HEK293 (cell line): Measurements from ENCODE around the gene SRSF11.

ENCODE experiments used
- CTCF ChIA-PET: fragments of 350-600 bp; formaldehyde crosslinking; extraction: SDS; loops from one replicate; lab custom pipeline; 2021; ENCODE audit warnings: antibody characterized with exemption; lab: Yijun Ruan, JAX
- POLR2A ChIA-PET: fragments of 300-600 bp; formaldehyde crosslinking; extraction: SDS; loops from one replicate; lab custom pipeline; 2020; ENCODE audit warnings: antibody characterized with exemption, inconsistent platforms; lab: Yijun Ruan, JAX
- H3K27ac ChIP-seq: fragments of 200-500 bp; sonication (Bioruptor generic); 2 replicates; pipeline ENCODE4 v1.5.1; 2014; ENCODE audit warnings: low read depth, low read length, control low read depth, inconsistent platforms; ENCODE audit errors: extremely low read depth
- H3K36me3 ChIP-seq, 2 experiments: fragments of 200-500 bp in 1 of 2; sonication (Bioruptor generic) in 1 of 2; 1 replicate in 1 of 2; 2 replicates in 1 of 2; pipeline ENCODE4 v1.5.1; 2014 to 2017; ENCODE audit warnings: inconsistent platforms in 2 of 2, low read length in 2 of 2; ENCODE audit not compliant: control insufficient read depth in 2 of 2, insufficient read depth in 1 of 2
- H3K4me1 ChIP-seq: fragments of 200-500 bp; sonication (Bioruptor generic); 2 replicates; pipeline ENCODE4 v1.5.1; 2014; ENCODE audit warnings: mild to moderate bottlenecking, low read length, inconsistent platforms; ENCODE audit not compliant: control insufficient read depth, insufficient read depth
- H3K4me3 ChIP-seq: 2 replicates; pipeline ENCODE4 v1.5.1; 2011; ENCODE audit warnings: low read depth, mild to moderate bottlenecking, control low read depth, low read length, moderate library complexity
- H3K9me3 ChIP-seq: fragments of 200-500 bp; sonication (Bioruptor generic); 2 replicates; pipeline ENCODE4 v1.5.1; 2014; ENCODE audit warnings: low read depth, low read length, inconsistent platforms; ENCODE audit not compliant: control insufficient read depth, insufficient read depth
- PRDM4 ChIP-seq: fragments of 450-650 bp; formaldehyde crosslinking; IDR thresholded peaks from 2 replicates; pipeline ENCODE4 v1.5.1; 2017; ENCODE audit warnings: missing biosample characterization, missing genetic modification characterization
- PRDM6 ChIP-seq: fragments of 450-650 bp; formaldehyde crosslinking; IDR thresholded peaks from 2 replicates; pipeline ENCODE4 v1.5.1; 2017; ENCODE audit warnings: missing biosample characterization, missing genetic modification characterization
- REPIN1 ChIP-seq: fragments of 450-650 bp; formaldehyde crosslinking; IDR thresholded peaks from 2 replicates; pipeline ENCODE4 v1.5.1; 2017; ENCODE audit warnings: missing biosample characterization, missing genetic modification characterization, low read depth
- SCRT1 ChIP-seq: fragments of 450-650 bp; formaldehyde crosslinking; IDR thresholded peaks from 2 replicates; pipeline ENCODE4 v1.5.1; 2016; ENCODE audit warnings: missing biosample characterization, missing genetic modification characterization, borderline replicate concordance
- ZBTB8A ChIP-seq: fragments of 450-650 bp; formaldehyde crosslinking; IDR thresholded peaks from 2 replicates; pipeline ENCODE4 v1.5.1; 2016; ENCODE audit warnings: missing biosample characterization, missing genetic modification characterization
- ZNF10 ChIP-seq: fragments of 450-650 bp; formaldehyde crosslinking; IDR thresholded peaks from 2 replicates; pipeline ENCODE4 v1.5.1; 2017; ENCODE audit warnings: missing biosample characterization, missing genetic modification characterization
- ZNF23 ChIP-seq: fragments of 450-650 bp; formaldehyde crosslinking; IDR thresholded peaks from 2 replicates; pipeline ENCODE4 v1.5.1; 2016; ENCODE audit warnings: missing biosample characterization, missing genetic modification characterization, borderline replicate concordance
- ZNF248 ChIP-seq: fragments of 450-650 bp; formaldehyde crosslinking; IDR thresholded peaks from 2 replicates; pipeline ENCODE4 v1.5.1; 2017; ENCODE audit warnings: missing biosample characterization, missing genetic modification characterization
- ZNF324 ChIP-seq: fragments of 450-650 bp; formaldehyde crosslinking; IDR thresholded peaks from 2 replicates; pipeline ENCODE4 v1.5.1; 2016; ENCODE audit warnings: missing biosample characterization, missing genetic modification characterization
- ZNF350 ChIP-seq: fragments of 450-650 bp; formaldehyde crosslinking; IDR thresholded peaks from 2 replicates; pipeline ENCODE4 v1.5.0; 2017; ENCODE audit warnings: missing biosample characterization, mild to moderate bottlenecking, missing genetic modification characterization
- ZNF416 ChIP-seq: fragments of 450-650 bp; formaldehyde crosslinking; IDR thresholded peaks from 2 replicates; pipeline ENCODE4 v1.5.1; 2016; ENCODE audit warnings: missing biosample characterization, missing genetic modification characterization
- ZNF473 ChIP-seq: fragments of 450-650 bp; formaldehyde crosslinking; IDR thresholded peaks from 2 replicates; pipeline ENCODE4 v1.5.1; 2017; ENCODE audit warnings: missing biosample characterization, missing genetic modification characterization
- ZNF530 ChIP-seq: fragments of 450-650 bp; formaldehyde crosslinking; IDR thresholded peaks from 2 replicates; pipeline ENCODE4 v1.5.1; 2016; ENCODE audit warnings: low read depth, missing biosample characterization, missing genetic modification characterization
- ZNF610 ChIP-seq: fragments of 450-650 bp; formaldehyde crosslinking; IDR thresholded peaks from 2 replicates; pipeline ENCODE4 v1.5.1; 2016; ENCODE audit warnings: missing biosample characterization, missing genetic modification characterization, borderline replicate concordance
- ZNF629 ChIP-seq: fragments of 450-650 bp; formaldehyde crosslinking; IDR thresholded peaks from 2 replicates; pipeline ENCODE4 v1.5.1; 2017; ENCODE audit warnings: missing biosample characterization, missing genetic modification characterization
- ZNF707 ChIP-seq: fragments of 450-650 bp; formaldehyde crosslinking; IDR thresholded peaks from 2 replicates; pipeline ENCODE4 v1.5.1; 2016; ENCODE audit warnings: missing biosample characterization, missing genetic modification characterization
- TF ChIP-seq, protein P1 (sequence below): fragments of 450-650 bp; formaldehyde crosslinking; IDR thresholded peaks from 2 replicates; pipeline ENCODE4 v1.5.1; 2016; ENCODE audit warnings: missing biosample characterization, missing genetic modification characterization, low read depth
- TF ChIP-seq, protein P2 (sequence below): fragments of 450-650 bp; formaldehyde crosslinking; IDR thresholded peaks from 2 replicates; pipeline ENCODE4 v1.5.0; 2017; ENCODE audit warnings: missing biosample characterization, missing genetic modification characterization, borderline replicate concordance

The SRSF11 gene

GRCh38 chr1:70231475-70231874 is 10.3 kb downstream of the SRSF11 start:
- no peak for TF ChIP-seq ZNF350 (tag by site-specific recombination)
- TF ChIP-seq, protein P1, sequence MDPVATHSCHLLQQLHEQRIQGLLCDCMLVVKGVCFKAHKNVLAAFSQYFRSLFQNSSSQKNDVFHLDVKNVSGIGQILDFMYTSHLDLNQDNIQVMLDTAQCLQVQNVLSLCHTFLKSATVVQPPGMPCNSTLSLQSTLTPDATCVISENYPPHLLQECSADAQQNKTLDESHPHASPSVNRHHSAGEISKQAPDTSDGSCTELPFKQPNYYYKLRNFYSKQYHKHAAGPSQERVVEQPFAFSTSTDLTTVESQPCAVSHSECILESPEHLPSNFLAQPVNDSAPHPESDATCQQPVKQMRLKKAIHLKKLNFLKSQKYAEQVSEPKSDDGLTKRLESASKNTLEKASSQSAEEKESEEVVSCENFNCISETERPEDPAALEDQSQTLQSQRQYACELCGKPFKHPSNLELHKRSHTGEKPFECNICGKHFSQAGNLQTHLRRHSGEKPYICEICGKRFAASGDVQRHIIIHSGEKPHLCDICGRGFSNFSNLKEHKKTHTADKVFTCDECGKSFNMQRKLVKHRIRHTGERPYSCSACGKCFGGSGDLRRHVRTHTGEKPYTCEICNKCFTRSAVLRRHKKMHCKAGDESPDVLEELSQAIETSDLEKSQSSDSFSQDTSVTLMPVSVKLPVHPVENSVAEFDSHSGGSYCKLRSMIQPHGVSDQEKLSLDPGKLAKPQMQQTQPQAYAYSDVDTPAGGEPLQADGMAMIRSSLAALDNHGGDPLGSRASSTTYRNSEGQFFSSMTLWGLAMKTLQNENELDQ (tag by site-specific recombination) = no peak
- TF ChIP-seq ZNF10 (tag by site-specific recombination) = no peak
- no peak for TF ChIP-seq PRDM6 (tag by site-specific recombination)
- no peak for TF ChIP-seq SCRT1 (tag by site-specific recombination)
- TF ChIP-seq REPIN1 (tag by site-specific recombination) = no peak
- no peak for TF ChIP-seq ZNF324 (tag by site-specific recombination)
- TF ChIP-seq, protein P2, sequence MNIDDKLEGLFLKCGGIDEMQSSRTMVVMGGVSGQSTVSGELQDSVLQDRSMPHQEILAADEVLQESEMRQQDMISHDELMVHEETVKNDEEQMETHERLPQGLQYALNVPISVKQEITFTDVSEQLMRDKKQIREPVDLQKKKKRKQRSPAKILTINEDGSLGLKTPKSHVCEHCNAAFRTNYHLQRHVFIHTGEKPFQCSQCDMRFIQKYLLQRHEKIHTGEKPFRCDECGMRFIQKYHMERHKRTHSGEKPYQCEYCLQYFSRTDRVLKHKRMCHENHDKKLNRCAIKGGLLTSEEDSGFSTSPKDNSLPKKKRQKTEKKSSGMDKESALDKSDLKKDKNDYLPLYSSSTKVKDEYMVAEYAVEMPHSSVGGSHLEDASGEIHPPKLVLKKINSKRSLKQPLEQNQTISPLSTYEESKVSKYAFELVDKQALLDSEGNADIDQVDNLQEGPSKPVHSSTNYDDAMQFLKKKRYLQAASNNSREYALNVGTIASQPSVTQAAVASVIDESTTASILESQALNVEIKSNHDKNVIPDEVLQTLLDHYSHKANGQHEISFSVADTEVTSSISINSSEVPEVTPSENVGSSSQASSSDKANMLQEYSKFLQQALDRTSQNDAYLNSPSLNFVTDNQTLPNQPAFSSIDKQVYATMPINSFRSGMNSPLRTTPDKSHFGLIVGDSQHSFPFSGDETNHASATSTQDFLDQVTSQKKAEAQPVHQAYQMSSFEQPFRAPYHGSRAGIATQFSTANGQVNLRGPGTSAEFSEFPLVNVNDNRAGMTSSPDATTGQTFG = no peak
- TF ChIP-seq ZBTB8A = no peak
- TF ChIP-seq ZNF23 (tag by site-specific recombination) = no peak
- TF ChIP-seq ZNF629 (tag by site-specific recombination) = no peak
- TF ChIP-seq ZNF416 (tag by site-specific recombination) = no peak
- H3K4me1 ChIP-seq = 0 out of 2 replicates have a peak, but pooled peaks cover 3% of the 10 kb centered on the region
- H3K36me3 ChIP-seq = peaks cover 74 to 96% of the 10 kb centered on the region in 2 experiments
- no peak overlapping the region for H3K4me3 ChIP-seq
- no peaks in the 10 kb centered on the region for H3K9me3 ChIP-seq
- ChIA-PET CTCF (interaction anchor here (0.7 kb wide), 1 partner anchor 19 kb away, joined by 4 read pairs; no protein-coding TSS in a partner anchor), POLR2A (no interaction called here)
- H3K27ac ChIP-seq = no peak overlapping the region

DNA sequence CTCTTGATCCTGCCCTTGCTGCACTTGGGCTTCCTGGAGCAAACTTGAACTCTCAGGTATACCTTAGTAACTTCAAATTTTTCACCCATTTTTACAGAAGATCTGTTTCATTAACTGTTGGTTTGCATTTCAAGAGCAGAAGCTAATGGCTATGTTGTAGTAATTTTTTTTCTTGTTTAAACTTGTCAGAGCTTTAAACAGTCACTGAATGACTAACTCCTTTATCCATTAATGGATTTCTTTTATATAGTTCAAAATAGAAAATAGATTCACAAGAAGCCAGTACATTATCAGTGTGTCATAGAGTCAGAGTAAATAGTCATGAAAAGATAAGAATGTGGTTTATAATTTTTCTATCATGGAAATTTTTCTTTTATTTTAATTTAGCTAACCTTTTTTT is 13.6 kb downstream of the SRSF11 start:
- no peak overlapping the region for H3K4me3 ChIP-seq
- H3K36me3 ChIP-seq = peaks cover 90 to 98% of the 10 kb centered on the region in 2 experiments
- POLR2A ChIA-PET = interaction anchor here (0.5 to 1.0 kb wide), 2 partner anchors 21 to 120 kb away, joined by 3 read pairs; partner anchors contain the start of gene ANKRD13C
- no peak overlapping the region for H3K27ac ChIP-seq
- CTCF ChIA-PET = interaction anchor here (0.6 to 1.0 kb wide), 3 partner anchors 14 to 200 kb away, joined by 3 to 5 read pairs (median 4); partner anchors contain the start of gene SRSF11
- no peaks in the 10 kb centered on the region for H3K4me1 ChIP-seq
- no peaks in the 10 kb centered on the region for H3K9me3 ChIP-seq
- TF ChIP-seq ZNF707 (tag by site-specific recombination) = no peak
- TF ChIP-seq ZNF530 = no peak
- TF ChIP-seq ZNF248 (tag by site-specific recombination) = no peak
- no peak for TF ChIP-seq ZNF473 (tag by site-specific recombination)
- TF ChIP-seq PRDM4 (tag by site-specific recombination) = no peak
- no peak for TF ChIP-seq ZNF610 (tag by site-specific recombination)
- no peak for TF ChIP-seq REPIN1 (tag by site-specific recombination)
